GM12878 (cell line): ENCODE data around the gene NUBP1. TPM values are rescaled to one million over a fixed set of nuclear protein-coding genes. Genes with fewer than 3 reads are reported as not detected.

Experiments
- ATAC-seq: fragments of 200-7000 bp; cut with Tn5 transposase; 3 replicates; pipeline ENCODE4 v1.9.1; 2020; ENCODE audit warnings: mild to moderate bottlenecking, moderate library complexity
- BruUV-seq: library from RNA; stranded (reverse); fragments of 400-500 nt; replicated peaks from 2 replicates; lab custom pipeline; 2021; lab: Mats Ljungman, UMichigan
- CTCF ChIA-PET: fragments of 300-600 bp; sonication (Branson Sonifier 250); formaldehyde crosslinking; extraction: SDS; loops from one replicate; lab custom pipeline; 2021; ENCODE audit warnings: inconsistent platforms; lab: Yijun Ruan, JAX
- POLR2A ChIA-PET: fragments of 350-600 bp; formaldehyde crosslinking; extraction: SDS; loops from one replicate; lab custom pipeline; 2021; ENCODE audit warnings: inconsistent platforms; lab: Charles Lee
- RAD21 ChIA-PET: fragments of 300-600 bp; sonication (Branson Sonifier 250); formaldehyde crosslinking; loops from one replicate; lab custom pipeline; 2023; ENCODE audit warnings: antibody characterized with exemption; ENCODE audit not compliant: unreplicated experiment; lab: Charles Lee
- SMC1A ChIA-PET: fragments of 300-600 bp; sonication (Branson Sonifier 250); formaldehyde crosslinking; loops from one replicate; lab custom pipeline; 2023; ENCODE audit not compliant: unreplicated experiment, uncharacterized antibody; lab: Charles Lee
- DNase-seq: peaks from one replicate; pipeline ENCODE4 v3.0.0-alpha.2; 2011; ENCODE audit warnings: low read depth, low spot score
- FAIRE-seq: peaks from 3 replicates; lab custom pipeline; 2011; peaks lifted over from hg19 to GRCh38; lab: Jason Lieb, UNC
- H2AFZ ChIP-seq: 2 replicates; pipeline ENCODE4 v1.6.0; 2011; ENCODE audit warnings: low read depth, low read length, control low read depth; ENCODE audit not compliant: control insufficient read depth
- H3K27ac ChIP-seq: 2 replicates; pipeline ENCODE4 v1.5.1; 2011; ENCODE audit warnings: control low read depth; ENCODE audit not compliant: control insufficient read depth, insufficient read depth
- H3K27me3 ChIP-seq, 2 experiments: replicated peaks in 1 of 2; 2 replicates each; pipeline versions ENCODE4 v1.6.0 to v1.6.1; 2011; ENCODE audit warnings: low read length in 1 of 2; ENCODE audit not compliant: control insufficient read depth in 2 of 2, insufficient read depth in 2 of 2
- H3K36me3 ChIP-seq, 2 experiments: 2 replicates each; pipeline ENCODE4 v1.5.1; 2011; ENCODE audit warnings: low read length in 1 of 2; ENCODE audit not compliant: control insufficient read depth in 2 of 2, insufficient read depth in 2 of 2
- H3K4me1 ChIP-seq: 2 replicates; pipeline ENCODE4 v1.6.1; 2011; ENCODE audit warnings: mild to moderate bottlenecking, low read length, moderate library complexity, mixed read lengths; ENCODE audit not compliant: control insufficient read depth, insufficient read depth
- H3K4me2 ChIP-seq: 2 replicates; pipeline ENCODE4 v1.6.0; 2011; ENCODE audit warnings: control low read depth; ENCODE audit not compliant: control insufficient read depth, insufficient read depth
- H3K4me3 ChIP-seq: fragments of 200-600 bp; sonication (generic); 2 replicates; pipeline ENCODE4 v1.5.1; 2016
- H3K79me2 ChIP-seq: 2 replicates; pipeline ENCODE4 v1.6.0; 2011; ENCODE audit warnings: low read length; ENCODE audit not compliant: control insufficient read depth, insufficient read depth
- H3K9ac ChIP-seq: 2 replicates; pipeline ENCODE4 v1.8.0; 2011; ENCODE audit warnings: low read length, control low read depth, mixed read lengths; ENCODE audit not compliant: control insufficient read depth, insufficient read depth
- H3K9me3 ChIP-seq: replicated peaks from 3 replicates; pipeline ENCODE4 v1.5.1; 2011; ENCODE audit warnings: mild to moderate bottlenecking, low read length; ENCODE audit not compliant: control insufficient read depth, insufficient read depth
- H4K20me1 ChIP-seq: 2 replicates; pipeline ENCODE4 v1.6.0; 2011; ENCODE audit not compliant: control insufficient read depth, insufficient read depth
- BHLHE40 ChIP-seq, 2 experiments: fragments of 450-650 bp in 1 of 2; IDR thresholded peaks; 2 replicates each; pipeline ENCODE4 v1.6.1; 2011 to 2017; ENCODE audit warnings: low read depth in 2 of 2, borderline replicate concordance in 1 of 2, improper control_type of control experiment in 1 of 2, low read length in 1 of 2, mild to moderate bottlenecking in 1 of 2
- BMI1 ChIP-seq: fragments of 450-650 bp; IDR thresholded peaks from 2 replicates; pipeline ENCODE4 v1.6.1; 2016; ENCODE audit warnings: mild to moderate bottlenecking, moderate library complexity, borderline replicate concordance
- CBFB ChIP-seq: IDR thresholded peaks from 2 replicates; pipeline ENCODE4 v1.6.1; 2016; ENCODE audit warnings: antibody characterized with exemption, low read depth
- CEBPB ChIP-seq, 2 experiments: fragments of 150-350 bp in 1 of 2; IDR thresholded peaks; 2 replicates each; pipeline ENCODE4 v1.6.1; 2012 to 2014; ENCODE audit warnings: low read depth in 2 of 2, low read length in 2 of 2, borderline replicate concordance in 1 of 2, inconsistent platforms in 1 of 2
- ESRRA ChIP-seq: IDR thresholded peaks from 2 replicates; pipeline ENCODE4 v1.6.1; 2012; ENCODE audit warnings: mild to moderate bottlenecking, low read length, improper control_type of control experiment
- HCFC1 ChIP-seq: fragments of 150-350 bp; IDR thresholded peaks from 2 replicates; pipeline ENCODE4 v1.6.1; 2014; ENCODE audit warnings: low read length
- JUND ChIP-seq: IDR thresholded peaks from 2 replicates; pipeline ENCODE4 v1.6.1; 2012; ENCODE audit warnings: low read depth, mild to moderate bottlenecking, low read length, improper control_type of control experiment, moderate library complexity
- MXI1 ChIP-seq: fragments of 150-350 bp; IDR thresholded peaks from 2 replicates; pipeline ENCODE4 v1.6.1; 2011; ENCODE audit warnings: low read depth, mild to moderate bottlenecking, inconsistent platforms, low read length, improper control_type of control experiment
- MYB ChIP-seq: fragments of 150-350 bp; IDR thresholded peaks from 2 replicates; pipeline ENCODE4 v1.6.1; 2014; ENCODE audit warnings: mild to moderate bottlenecking, low read depth, low read length, borderline replicate concordance
- MYC ChIP-seq: IDR thresholded peaks from 2 replicates; pipeline ENCODE4 v1.6.1; 2011; ENCODE audit warnings: mild to moderate bottlenecking, low read length, moderate library complexity, inconsistent platforms; ENCODE audit not compliant: insufficient read depth, insufficient replicate concordance, insufficient read length, severe bottlenecking
- NBN ChIP-seq: fragments of 450-650 bp; IDR thresholded peaks from 2 replicates; pipeline ENCODE4 v1.6.1; 2016
- NR2C2 ChIP-seq: IDR thresholded peaks from 2 replicates; pipeline ENCODE4 v1.6.1; 2011; ENCODE audit warnings: borderline replicate concordance, low read depth; ENCODE audit not compliant: control insufficient read depth, insufficient read length
- PBX3 ChIP-seq: IDR thresholded peaks from 2 replicates; pipeline ENCODE4 v1.6.1; 2011; ENCODE audit warnings: mild to moderate bottlenecking, low read depth, low read length, moderate library complexity; ENCODE audit not compliant: insufficient replicate concordance
- POU2F2 ChIP-seq: IDR thresholded peaks from 3 replicates; pipeline ENCODE4 v1.6.1; 2011; ENCODE audit warnings: low read depth, mild to moderate bottlenecking, low read length, borderline replicate concordance
- RAD21 ChIP-seq: IDR thresholded peaks from 2 replicates; pipeline ENCODE4 v1.6.1; 2011; ENCODE audit warnings: mild to moderate bottlenecking, low read depth, low read length, moderate library complexity; ENCODE audit not compliant: insufficient read depth
- STAT1 ChIP-seq: fragments of 450-650 bp; conservative IDR thresholded peaks from 2 replicates; pipeline ENCODE4 v1.6.1; 2014; ENCODE audit warnings: antibody characterized with exemption, mild to moderate bottlenecking
- YY1 ChIP-seq: IDR thresholded peaks from 2 replicates; pipeline ENCODE4 v1.6.1; 2011; ENCODE audit warnings: low read depth, mild to moderate bottlenecking, low read length
- ZNF687 ChIP-seq: fragments of 450-650 bp; IDR thresholded peaks from 2 replicates; pipeline ENCODE4 v1.6.1; 2017; ENCODE audit warnings: mild to moderate bottlenecking, moderate library complexity
- WGBS: methylation state at CpG from one replicate; pipeline ENCODE4 v1.1.6; 2016; ENCODE audit warnings: low lambda C conversion rate; ENCODE audit not compliant: insufficient replicate concordance, insufficient coverage; ENCODE audit errors: missing lambda C conversion rate; 5-methylcytosine and 5-hydroxymethylcytosine counted together
- in situ Hi-C: fragments of 300-500 bp; cut with MboI; formaldehyde crosslinking; loops from 9 replicates; pipeline ENCODE4 v1.14.3; 2018; ENCODE audit warnings: mixed read lengths
- intact Hi-C: fragments of 100-400 bp; cut with micrococcal nuclease; formaldehyde crosslinking; loops from one replicate; pipeline ENCODE4 v1.14.2; 2022; ENCODE audit not compliant: unreplicated experiment
- polyA plus RNA-seq, 11 experiments: library from polyadenylated mRNA; depleted of rRNA in 4 of 11; unstranded in 6 of 11; stranded (reverse) in 5 of 11; fragments of >200 nt; fragmentation: Nextera tagmentation in 4 of 11; fragmentation: Illumina TruSeq in 1 of 11; extraction: Ambion mirVana in 4 of 11; extraction: Trizol in 1 of 11; gene quantifications; 1 replicate in 1 of 11; 2 replicates in 10 of 11; pipeline versions ENCODE4 v1.2.1 to v1.2.3, GENCODE V29; 2011 to 2016; ENCODE audit warnings: inconsistent platforms in 2 of 11, missing spikeins in 2 of 11, low read depth in 1 of 11
- total RNA-seq, 4 experiments: library from RNA; depleted of rRNA in 3 of 4; stranded (reverse); fragments of >200 nt in 3 of 4; fragmentation: Illumina TruSeq in 1 of 4; extraction: Trizol in 1 of 4; gene quantifications; 2 replicates each; pipeline versions ENCODE4 v1.2.1 to v1.2.3, GENCODE V29; 2013 to 2021

NUBP1 gene
- total and polyA plus RNA-seq, 10 of the 15 experiments (the other 5 are each of a cell fraction or from before 2014, with no cell fraction given) = 31.0 to 74.9 (median 58.3) TPM

- Histone ChIP-seq H3K9ac (peak overlapping the region; percentile 63), H3K27me3 (no peaks in the 10 kb centered on the region), H3K4me1 (peaks cover 41% of the 10 kb centered on the region), H4K20me1 (no peaks in the 10 kb centered on the region), H3K27ac (peak overlapping the region; percentile 82), H3K9me3 (no peaks in the 10 kb centered on the region), H3K4me3 (peak overlapping the region; percentile 13; the same call in 1 of the 2 replicates), H3K36me3 (no peaks in the 10 kb centered on the region), H2AFZ (peak overlapping the region; percentile 71; the same call in 1 of the 2 replicates), H3K4me2 (peak overlapping the region; percentile 73), H3K79me2 (no peaks in the 10 kb centered on the region)
- ChIA-PET POLR2A (interaction anchor here (0.6 to 4.0 kb wide), 8 partner anchors 16 to 370 kb away, joined by 3 to 25 read pairs (median 4); partner anchors contain the start of gene CIITA), RAD21 (interaction anchor here (0.7 to 5.6 kb wide), 40 partner anchors 16 to 479 kb away, joined by 3 to 85 read pairs (median 5); partner anchors contain the start of gene CIITA), SMC1A (interaction anchor here (0.6 to 6.0 kb wide), 29 partner anchors 16 to 479 kb away, joined by 3 to 104 read pairs (median 4); partner anchors contain the start of gene CIITA), CTCF (interaction anchor here (0.6 to 7.7 kb wide), 34 partner anchors 28 to 480 kb away, joined by 3 to 191 read pairs (median 4); partner anchors contain the start of genes ATF7IP2 and CIITA)
- intact Hi-C loops = loop anchor here (1.0 to 5.0 kb wide), 5 partner anchors 181 to 480 kb away; partner anchors contain the start of gene ATF7IP2
- 0% methylated on average over 12 of the region's 12 CpGs for WGBS
- in situ Hi-C loops = loop anchor here (5.0 to 10.0 kb wide), 4 partner anchors 225 to 1592 kb away; no protein-coding TSS in a partner anchor
- BruUV-seq = no TSS peak
- FAIRE-seq (peak; percentile 56), ATAC-seq (peak; percentile 45), DNase-seq (peak; percentile 65)
- TF ChIP-seq HCFC1 = no peak
- no peak for TF ChIP-seq MYB
- TF ChIP-seq ZNF687 = no peak
- TF ChIP-seq CBFB = no peak
- TF ChIP-seq MYC = no peak
- TF ChIP-seq RAD21 = peak; percentile 97
- TF ChIP-seq CEBPB (IDR thresholded peaks at IDR 0.05; ENCODE audit: borderline replicate concordance in 1 of 2, low read depth in 2 of 2, low read length in 2 of 2) = no peak
- no peak for TF ChIP-seq PBX3
- peak; percentile 81 for TF ChIP-seq NBN
- TF ChIP-seq BMI1 = no peak
- peak in 1 of 2 experiments; percentile 35; a peak in 1 of 4 replicates for TF ChIP-seq BHLHE40 (IDR thresholded peaks at IDR 0.05; ENCODE audit: borderline replicate concordance in 1 of 2, low read depth in 2 of 2, low read length in 1 of 2)
- TF ChIP-seq NR2C2 = no peak
- TF ChIP-seq STAT1 = no peak
- TF ChIP-seq MXI1 = no peak
- TF ChIP-seq YY1 = 0 out of 2 replicates have a peak, but pooled peaks have one; percentile 42
- TF ChIP-seq JUND = no peak
- peak; percentile 93; the same call in 2 of the 3 replicates for TF ChIP-seq POU2F2
- no peak for TF ChIP-seq ESRRA
Observed at GRCh38 chr16:10737068-10737625, 6.5 kb upstream of the NUBP1 start.
